Daoy (cell line): ENCODE results near the gene RBKS. TPM values are rescaled to one million over a fixed set of nuclear protein-coding genes. Genes with fewer than 3 reads are reported as not detected.
A peak's percentile ranks its signal among the peaks of the same experiment; 100 is the strongest.
"Not testable (repeated sequence)": the region's sequence is repeated elsewhere in the genome, so short reads cannot be mapped to it uniquely, and the experiment has no call there.

ENCODE experiments used
- DNase-seq: peaks from one replicate; pipeline ENCODE4 v3.0.0-alpha.2; 2015; ENCODE audit warnings: low read depth
- total RNA-seq: library from RNA; depleted of rRNA; stranded (reverse); fragments of >200 nt; shearing (Covaris generic); gene quantifications from 2 replicates; pipeline ENCODE4 v1.2.3, GENCODE V29; 2014

The RBKS gene
- total RNA-seq, 1 experiment from 2014 or later = 1.7 TPM

DNA sequence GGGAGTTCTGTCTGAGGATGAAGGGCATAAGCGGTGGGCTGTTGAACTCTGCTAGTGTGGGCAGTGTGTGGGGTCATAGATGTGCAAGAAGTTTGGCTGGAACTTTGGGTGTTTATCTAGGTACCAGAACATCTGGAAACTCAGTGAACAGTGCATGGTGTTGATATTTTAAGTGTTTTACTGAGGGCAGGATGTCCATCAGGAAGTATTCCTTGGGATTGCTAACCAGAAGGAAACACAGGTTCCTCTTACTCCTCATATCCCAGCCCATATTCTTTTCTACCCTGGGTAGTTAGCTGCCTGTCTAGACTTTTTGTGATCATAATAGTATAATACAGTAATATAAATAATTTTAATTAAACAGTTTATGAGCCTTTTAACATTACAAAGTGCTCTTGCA lies 15.9 kb upstream of the RBKS start:
- no peak for DNase-seq

DNA sequence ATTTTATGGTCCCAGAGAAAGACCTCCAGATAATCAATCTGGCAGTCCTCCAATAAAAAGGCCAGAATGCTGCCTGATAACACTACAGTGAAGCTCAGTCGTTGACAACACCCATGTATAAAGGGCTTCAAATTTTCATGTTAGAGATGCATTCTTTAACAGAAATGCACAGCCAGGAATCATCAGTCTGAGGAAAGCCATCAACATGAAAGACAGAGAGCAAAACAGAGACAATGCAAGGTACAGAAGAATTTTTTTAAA lies 14.1 kb upstream of the RBKS start:
- no peak for DNase-seq

DNA sequence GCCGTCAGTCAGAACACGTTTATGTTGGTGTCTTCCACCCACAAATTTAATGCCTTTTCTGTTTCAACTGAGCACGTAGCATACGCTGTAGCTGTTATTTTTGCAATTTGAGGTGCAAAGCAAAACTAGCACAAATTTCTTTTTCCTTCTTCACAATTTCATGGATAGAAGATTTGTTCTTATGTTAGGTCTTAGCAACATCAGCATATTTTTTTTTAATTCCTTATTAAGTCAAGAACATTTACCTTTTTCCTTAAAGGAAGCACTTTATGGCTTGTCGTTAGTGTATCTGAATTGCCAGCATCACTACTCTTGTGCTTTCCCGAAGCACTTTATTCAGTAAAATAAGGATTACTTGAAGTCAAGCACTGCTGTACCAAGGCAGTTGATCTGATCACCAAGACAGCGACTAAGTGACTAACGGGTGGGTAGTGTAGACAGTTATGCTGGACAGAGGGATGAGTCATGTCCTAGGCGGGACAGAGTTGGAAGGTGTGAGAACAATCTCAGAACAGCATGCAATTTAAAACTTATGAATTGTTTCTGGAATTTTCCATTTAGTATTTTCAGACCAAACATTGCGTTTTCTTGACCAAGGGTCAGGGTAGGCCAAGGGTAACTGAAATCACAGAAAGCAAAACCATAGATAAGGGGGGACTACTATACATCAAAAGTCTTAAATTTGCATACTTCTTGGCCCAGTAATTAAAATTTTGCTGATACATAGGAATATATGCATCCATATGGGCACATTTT lies 13.6 kb upstream of the RBKS start:
- peak; percentile 67 for DNase-seq

DNA sequence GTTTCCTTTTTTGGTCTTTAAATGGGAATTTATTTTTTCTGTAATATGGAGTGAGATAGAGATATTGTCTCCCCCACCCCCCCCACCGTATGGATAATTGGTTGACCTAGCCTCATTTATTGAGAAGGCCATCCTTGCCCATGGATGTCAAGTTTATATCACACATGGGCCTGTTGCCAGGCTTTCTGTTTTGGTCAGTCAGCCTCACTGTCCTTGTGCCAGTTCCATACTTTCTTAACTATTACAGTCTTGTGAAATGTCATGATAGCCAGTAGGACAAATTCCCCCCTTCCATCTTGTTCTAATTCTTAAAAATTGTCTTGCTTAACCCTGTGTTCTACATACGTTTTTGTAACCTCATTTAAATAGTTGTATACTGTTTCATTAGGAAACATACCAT lies 12.8 kb upstream of the RBKS start:
- DNase-seq = no peak

DNA sequence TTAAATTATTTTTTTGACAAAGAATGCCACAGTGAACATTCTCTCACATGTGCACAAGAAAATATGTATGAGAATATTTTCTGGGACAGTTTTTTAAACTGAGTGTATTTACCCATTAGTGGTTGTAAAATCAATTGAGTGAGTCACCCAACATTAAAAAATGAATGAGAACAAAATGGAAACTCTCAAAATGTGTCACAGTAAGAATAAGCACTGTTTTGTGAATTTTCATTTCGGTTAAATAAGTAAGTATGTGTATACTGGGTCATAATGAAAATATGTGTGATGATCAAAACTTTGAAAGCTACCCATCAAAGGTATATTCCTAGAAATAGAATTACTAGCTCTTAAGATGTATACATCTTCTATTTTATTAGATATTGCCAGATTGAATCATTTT lies 11.9 kb upstream of the RBKS start:
- DNase-seq = no peak

DNA sequence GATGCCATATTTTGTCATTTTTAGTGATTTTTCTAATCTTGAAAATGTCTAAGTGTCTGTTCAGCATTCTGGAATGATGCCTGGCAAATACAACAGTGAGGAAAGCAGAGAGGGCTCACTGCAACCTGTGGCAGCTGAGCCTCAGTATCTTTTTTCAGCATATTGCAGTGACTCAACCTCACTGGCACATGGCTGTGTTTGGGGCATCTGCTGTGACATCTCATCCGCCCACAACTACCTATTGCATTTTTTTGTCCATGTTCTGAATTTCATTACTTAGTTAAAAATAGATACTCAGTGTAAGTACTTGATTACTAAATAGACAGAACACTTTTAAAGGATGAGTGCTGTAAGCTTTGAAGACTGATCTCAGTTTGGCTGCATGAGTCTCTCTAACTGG lies 11.0 kb upstream of the RBKS start:
- no peak for DNase-seq

DNA sequence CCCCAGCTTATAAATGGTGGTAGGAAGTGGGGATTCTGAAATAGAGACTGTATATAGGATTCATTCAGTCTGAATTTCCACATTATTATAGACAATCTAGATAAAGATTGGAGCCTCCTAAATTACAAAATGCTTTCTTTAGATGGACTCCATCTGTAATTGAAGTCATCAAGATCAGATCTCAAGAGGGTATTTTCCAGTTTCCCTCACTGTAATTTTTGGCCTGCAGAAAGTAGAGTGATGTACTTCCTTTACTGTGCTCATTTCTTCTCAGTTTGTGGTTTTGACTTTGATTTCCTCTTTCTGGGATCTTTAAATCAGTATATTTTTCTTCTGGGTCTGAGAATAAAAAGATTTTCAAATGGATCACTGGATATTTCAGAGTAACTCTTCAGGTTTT lies 7.5 kb upstream of the RBKS start:
- no peak for DNase-seq

DNA sequence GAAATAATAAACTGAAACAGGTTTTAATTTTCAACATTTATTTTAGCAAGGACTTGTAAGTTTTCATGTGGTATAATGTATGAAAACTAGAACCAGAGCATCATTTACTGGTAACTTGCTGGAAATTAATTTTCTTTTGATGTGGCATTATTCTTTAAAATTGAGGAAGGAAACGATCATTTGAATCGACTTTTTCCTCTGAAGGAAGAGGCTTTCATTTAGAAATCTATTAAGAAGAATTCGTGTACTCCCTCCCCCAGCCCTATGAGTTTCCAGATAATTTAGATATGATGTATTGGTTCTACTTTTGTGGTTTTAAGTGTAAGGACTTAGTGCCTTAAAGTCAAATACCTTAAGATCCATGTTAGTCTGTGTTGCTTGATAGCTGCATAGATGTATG lies 2.8 kb upstream of the RBKS start:
- no peak for DNase-seq

DNA sequence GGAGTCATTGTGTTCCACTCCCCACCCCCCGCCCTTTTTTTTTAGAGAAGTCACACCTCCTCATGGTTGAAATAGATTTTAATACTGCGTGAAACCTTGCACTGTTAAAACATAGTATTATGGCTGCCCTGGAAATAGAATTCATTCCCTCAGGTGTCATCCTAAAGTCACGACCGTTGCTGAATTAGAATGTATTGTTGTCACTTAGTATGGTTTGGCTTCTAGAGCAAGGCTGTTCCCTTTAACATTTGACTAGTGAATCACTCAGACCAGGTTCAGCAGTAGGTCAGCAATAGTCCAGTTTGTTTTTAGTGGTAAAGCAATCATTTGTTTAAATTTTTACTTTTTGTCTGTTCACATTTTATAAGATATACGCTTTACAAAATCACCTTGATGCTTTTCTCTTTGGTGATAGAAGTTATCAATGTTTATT lies 1.5 kb upstream of the RBKS start:
- no peak for DNase-seq

DNA sequence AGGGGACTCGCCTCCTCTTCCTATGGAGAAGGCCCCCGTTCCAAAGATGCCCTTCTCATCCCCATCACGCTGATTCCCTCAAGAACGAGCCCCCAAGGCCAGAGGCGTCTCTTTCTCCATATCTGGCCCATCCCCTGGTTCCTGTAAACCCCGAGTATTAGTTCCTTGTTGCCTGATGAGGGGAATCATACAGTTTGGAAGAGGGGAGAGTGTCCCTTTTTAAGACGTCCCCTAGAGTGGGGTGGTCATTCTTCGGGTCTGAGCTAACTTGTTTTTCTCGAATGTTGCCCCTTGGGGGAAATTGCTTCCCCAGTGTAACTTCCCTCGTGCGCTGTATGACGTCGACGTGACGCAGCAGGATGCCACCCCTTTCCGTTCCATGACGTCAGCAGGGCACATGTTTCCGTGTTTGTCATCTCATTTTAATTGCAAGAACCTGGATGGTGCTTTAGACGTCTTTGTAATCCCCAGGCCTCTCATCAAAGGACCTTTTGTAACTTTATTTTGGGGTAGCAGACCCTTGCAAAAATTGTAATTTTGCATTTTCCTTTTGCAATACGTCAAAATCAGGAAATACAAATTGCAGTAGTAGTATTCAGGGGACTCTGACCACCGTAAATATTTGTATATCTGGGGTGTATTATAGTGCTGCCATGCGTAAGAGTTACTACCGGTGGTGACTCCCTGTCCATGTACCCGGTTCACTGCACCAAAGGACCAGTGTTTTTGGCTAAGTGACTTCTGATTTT lies 911 bp upstream of the RBKS start:
- peak; percentile 75 for DNase-seq

DNA sequence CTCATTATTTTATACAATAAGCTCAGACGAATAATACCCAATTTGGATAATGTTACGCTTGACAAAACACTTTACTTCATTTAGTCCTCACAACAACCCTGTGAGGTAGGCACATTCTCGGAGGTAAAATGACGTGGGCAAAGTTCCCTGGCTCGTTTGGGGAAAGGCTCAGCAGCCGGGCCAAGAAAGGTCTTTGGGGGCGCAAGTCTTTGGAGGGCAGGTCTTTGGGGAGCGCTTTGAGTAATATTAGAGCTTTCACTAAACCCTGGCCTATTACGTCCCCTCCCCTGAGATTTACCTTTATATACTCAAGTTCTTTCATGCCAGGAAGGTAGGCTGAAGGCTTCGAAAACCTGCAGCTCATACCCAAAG lies 427 bp downstream of the RBKS start:
- peak; percentile 29 for DNase-seq

DNA sequence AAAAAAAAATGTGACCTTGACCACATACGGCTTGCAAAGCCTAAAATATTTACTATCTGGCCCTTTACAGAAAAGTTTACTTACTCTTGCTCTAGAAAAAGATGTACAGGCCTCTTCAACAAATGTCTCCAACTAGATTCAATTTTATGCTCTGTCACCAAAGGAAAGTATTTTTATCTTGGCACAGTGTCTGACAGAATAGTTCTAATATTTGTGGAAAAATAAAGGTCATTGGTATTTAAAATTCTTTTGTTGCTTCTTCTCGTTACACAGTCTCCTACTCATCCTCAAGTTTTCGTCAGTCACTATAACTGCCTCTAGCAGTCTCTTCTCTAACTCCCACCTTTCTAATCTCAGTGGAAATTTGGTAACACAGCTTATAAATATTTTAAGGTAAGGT lies 1.4 kb downstream of the RBKS start:
- DNase-seq = no peak

DNA sequence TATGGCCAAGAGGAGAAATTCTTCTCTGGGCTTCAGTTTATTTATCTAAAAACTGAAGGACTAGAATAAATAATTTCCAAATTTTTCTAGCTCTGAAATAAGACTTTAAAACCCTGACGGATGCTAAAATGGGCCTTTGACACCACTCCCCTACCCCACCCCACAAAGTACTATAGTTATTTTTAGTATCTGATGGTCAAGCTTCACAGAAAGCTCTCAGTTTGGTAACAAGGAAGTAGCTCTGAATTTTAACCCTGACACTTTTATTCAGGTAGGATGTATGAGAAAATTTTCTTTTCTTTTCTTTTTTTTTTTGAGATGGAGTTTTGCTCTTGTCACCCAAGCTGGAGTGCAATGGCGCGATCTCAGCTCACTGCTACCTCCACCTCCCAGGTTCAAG lies 2.4 kb downstream of the RBKS start:
- DNase-seq = no peak

DNA sequence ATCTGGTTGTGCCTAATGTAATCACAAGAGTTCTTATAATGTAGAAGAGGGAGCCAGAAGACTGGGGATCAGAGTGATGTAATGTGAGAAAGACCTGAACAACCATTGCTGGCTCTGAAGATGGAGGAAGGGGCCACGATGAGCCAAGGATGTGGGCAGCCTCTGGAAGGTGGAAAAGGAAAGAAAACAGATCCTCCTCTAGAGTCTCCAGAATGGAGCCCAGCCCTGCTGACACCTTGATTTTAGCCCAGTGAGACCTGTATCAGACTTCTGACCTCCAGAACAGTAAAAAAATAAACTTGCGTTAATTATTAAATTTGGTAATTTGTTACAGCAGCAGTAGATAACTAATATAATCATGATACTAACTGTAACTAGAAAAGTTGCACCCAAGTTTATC lies 3.1 kb downstream of the RBKS start:
- no peak for DNase-seq

DNA sequence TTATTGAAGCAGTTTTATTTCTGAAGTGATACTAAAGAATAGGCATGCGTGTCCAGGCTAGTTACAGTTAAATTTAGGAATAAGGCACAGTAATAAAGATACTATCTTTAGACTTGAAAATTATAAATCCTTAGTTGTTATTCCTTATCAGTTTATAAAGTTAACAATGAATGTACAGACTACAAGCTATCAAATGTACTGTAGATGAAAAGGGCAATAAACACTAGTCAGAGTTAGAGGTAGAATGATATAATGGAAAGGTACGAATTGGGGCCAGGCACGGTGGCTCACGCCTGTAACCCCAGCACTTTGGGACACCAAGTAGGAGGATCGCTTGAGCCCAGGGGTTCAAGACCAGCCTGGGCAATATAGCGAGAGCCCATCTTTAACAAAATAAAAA lies 3.9 kb downstream of the RBKS start:
- DNase-seq = no peak

DNA sequence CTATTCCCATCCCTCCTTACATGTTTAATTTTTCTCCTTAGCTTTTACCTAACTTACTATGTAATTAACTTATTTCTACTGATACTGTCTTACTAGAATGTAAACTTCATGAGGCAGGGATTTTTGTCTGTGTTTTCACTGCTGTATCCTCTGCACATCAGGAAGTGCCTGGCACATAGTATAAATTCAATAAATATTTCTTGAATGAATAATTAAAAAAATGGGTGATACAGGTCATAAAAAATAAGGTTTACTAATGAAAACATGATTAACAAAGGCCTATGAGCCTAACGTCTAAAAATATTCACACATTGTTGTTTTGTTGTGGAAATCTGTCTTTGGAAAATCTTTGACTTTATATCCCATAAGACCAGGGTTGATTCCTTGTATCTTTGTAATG lies 4.5 kb downstream of the RBKS start:
- DNase-seq = no peak

DNA sequence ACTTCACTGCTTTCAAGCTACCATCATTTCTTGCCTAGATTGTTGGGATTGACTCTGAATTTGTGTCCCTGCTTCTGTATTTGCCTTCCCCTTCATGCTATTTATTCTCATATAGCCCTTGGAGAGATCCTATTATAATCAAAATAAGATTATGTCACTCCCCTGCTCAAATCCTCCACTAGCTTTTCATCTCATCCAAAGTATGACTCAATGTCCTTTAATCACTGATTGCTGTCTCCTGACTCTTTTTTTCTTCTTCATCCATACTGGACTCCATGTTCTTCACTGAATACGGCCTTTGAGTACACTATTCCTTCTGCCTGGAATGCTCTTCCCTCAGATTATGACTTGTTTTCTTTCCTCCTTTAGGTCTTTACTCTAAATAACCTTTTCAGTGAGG lies 5.0 kb downstream of the RBKS start:
- DNase-seq = no peak

DNA sequence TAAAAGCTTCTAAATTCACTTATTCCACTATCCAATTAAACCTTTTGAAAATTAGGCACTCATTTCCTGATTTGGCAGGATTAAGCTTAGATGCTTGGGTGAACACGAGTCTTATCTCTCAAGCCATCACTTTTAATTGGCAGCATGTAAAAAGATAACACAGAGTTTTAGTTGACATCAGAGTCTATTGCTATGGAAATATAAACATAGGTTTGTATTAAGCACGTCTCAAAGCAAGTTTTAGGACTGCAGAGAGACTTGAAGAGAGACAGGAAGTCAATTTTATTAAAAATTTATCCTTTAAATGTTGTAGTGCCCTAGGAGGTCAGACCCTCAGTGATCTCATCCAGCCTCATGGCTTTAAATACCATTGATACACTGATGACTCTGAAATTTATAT lies 5.6 kb downstream of the RBKS start:
- no peak for DNase-seq

DNA sequence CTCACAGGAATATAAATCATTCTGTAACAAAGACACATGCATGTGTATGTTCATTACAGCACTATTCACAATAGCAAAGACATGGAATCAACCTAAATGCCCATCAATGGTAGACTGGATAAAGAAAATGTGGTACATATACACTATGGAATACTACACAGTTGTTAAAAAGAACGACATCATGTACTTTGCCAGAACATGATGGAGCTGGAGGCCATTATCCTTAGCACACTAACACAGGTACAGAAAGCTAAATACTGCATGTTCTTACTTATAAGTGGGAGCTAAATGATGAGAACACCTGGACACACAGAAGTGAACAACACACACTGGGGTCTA lies 7.6 kb downstream of the RBKS start:
- DNase-seq = not testable (repeated sequence)

DNA sequence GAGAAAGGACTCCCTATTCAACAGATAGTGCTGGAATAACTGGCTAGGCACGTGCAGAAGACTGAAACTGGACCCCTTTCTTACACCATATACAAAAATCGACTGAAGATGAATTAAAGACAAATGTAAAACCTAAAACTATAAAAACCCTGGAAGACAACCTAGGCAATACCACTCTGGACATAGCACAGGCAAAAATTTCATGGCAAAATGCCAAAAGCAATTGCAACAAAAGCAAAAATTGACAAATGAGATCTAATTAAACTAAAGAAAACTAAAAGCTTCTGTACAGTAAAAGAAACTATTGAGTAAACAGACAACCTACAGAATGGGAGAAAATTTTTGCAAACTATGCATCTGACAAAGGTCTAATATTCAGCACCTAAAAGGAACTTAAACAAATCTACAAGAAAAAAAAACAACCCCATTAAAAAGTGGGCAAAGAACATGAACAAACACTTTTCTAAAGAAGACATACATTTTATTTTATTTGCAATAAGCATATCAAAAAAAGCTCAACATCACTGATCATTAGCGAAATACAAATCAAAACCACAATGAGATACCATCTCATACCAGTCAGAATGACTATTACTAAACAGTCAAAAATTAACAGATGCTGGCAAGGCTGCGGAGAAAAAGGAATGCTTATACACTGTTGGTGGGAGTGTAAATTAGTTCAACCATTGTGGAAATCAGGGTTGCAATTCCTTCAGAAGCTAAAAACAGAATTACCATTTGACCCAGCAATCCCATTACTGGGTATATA lies 8.2 kb downstream of the RBKS start:
- DNase-seq = not testable (repeated sequence)

DNA sequence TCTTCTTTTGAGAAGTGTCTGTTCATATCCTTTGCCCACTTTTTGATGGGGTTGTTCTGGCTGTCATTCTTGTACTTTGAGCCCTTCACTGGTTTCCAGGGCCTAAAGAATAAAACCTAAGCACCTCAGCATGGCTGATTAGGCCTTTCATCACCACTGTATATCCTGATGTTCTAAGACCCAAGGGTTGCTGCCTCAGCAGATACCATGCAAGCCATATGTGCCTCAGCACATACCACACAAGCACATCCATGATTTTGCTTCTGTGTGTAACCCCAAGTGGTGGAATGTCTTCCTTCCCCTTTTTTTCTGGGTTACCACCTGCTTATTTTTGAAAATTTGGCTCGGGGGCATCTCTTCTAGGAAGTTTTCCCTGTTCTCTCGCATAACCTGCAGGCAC lies 11.4 kb downstream of the RBKS start:
- no peak for DNase-seq

DNA sequence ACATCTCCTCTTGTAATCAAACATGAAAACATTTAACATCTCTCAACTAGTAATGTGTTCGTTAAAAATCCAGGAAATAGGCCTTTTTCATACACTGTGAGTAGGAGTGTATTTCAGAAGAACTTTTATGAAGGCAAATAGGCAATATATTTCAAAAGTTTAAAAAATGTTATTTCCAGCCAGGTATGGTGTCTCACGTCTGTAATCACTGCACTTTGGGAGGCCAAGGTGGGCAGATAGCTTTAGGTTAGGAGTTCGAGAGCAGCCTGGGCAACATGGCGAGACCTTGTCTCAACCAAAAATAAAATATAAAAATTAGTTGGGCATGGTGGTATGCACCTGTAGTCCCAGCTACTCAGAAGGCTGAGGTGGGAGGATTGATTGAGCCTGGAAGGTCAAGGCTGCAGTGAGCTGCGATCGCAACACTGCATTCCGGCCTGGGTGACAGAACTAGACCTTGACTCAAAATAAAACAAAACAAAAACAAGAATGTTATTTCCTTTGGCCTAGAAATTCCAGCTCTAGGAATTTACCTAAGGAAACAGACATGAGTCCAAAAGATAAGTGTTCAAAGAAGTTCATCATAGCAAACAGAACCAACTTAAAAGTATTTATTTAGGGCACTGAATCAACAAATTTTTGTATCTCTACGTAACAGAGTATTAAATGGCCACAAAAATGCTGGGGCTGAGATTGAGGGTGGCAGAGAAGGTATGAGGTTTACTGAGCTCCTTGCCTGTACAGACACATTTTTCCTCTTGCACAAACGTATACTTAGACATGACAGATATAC lies 14.9 kb downstream of the RBKS start:
- DNase-seq = no peak
